SKM-1 (cell line): ENCODE data around the gene SORCS1.

ENCODE experiments used
- DNase-seq: peaks from one replicate; lab custom pipeline; 2025; ENCODE audit not compliant: unreplicated experiment; lab: John Stamatoyannopoulos, UW

The SORCS1 gene

DNA sequence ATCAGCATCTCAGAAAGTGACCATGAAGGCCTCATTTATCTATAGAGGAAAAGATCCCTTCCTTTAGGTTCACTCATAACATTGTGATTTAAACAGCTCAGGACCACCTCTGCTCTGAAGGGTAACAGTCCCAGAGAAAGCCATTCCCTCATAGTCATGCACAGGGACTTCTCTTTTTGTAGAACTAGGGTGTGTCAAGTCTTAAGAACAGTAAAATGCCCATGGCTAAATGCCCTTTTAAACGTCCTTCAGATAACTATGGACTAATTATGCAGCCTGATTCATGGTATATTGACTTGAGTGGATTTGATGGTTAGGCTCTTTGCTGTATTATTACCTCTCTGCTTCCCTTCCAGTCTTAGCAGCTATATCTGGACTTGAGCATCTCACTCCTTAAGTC lies 337.8 kb downstream of the SORCS1 start:
- DNase-seq: no peak

DNA sequence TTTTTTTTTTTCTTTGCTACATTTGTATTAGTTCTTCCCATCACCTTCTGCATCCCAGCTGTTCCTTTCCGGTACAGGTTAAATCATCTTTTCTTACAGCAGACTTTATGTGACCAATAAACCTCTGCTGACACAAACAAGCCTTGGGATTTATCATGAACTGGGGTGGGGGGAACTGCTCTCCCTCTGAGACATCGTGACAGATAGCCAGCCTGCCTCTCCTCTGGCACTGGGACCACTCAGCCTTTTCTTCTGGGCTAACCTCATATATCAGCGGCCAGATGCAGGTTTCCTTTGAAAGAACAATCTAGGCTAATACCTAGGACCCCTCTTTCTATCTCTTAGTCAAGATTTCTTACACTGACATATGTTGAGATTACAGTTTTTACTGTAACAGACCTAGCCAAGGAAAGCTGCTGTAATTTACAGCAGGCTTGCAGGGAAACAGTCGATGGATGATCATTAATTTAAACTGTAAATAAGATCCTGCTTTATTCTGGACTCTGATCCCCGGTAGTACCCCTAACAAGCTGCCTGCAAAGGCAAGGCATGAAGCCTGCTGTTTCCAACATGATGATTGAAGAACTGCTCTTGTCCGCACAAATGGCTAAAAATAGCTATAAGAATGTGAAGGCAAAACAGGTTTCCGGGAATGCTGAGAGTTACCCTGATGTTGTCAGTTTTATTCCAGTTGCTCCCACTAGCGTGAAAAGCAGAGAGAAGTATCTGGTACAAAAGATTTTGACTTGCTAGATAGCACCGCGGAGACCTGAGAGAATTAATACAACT lies 338.7 kb downstream of the SORCS1 start:
- DNase-seq: no peak

DNA sequence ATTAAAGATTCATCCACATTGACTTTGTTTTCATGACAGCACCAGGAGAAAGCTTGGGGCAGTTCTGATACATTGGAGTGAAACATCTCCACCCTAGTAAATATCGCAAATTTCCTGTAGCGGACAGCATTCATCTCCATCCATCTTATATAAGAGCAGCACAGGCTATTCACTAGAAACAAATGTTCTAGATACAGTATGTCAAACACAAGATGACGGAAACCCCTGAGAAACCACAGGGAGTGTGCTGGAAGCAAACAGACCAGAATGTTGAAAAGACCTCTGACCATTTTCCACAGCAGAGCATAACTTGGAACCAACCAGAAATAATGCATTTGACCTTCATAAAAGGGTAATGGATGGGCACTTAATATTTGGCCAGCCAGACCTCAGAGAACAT lies 343.9 kb downstream of the SORCS1 start:
- DNase-seq: no peak

DNA sequence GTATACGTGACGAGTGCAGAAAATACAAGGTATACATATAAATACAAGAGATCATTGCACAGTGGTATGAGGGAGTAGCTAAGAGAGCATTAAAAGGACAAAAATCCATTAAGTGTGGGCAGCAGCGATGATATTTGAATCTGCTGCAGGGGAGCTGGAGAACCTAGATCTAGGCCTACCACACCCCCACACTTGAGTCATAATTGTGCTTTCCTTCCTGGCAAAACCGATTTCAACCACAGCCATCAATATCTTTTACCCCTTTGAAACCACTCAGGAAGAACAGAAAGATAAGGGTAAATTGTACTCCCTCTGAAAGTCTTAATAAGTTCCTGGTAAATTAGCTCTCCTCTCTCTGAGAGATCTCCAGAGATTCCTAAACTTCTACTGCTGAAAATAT lies 345.0 kb downstream of the SORCS1 start:
- DNase-seq: no peak

DNA sequence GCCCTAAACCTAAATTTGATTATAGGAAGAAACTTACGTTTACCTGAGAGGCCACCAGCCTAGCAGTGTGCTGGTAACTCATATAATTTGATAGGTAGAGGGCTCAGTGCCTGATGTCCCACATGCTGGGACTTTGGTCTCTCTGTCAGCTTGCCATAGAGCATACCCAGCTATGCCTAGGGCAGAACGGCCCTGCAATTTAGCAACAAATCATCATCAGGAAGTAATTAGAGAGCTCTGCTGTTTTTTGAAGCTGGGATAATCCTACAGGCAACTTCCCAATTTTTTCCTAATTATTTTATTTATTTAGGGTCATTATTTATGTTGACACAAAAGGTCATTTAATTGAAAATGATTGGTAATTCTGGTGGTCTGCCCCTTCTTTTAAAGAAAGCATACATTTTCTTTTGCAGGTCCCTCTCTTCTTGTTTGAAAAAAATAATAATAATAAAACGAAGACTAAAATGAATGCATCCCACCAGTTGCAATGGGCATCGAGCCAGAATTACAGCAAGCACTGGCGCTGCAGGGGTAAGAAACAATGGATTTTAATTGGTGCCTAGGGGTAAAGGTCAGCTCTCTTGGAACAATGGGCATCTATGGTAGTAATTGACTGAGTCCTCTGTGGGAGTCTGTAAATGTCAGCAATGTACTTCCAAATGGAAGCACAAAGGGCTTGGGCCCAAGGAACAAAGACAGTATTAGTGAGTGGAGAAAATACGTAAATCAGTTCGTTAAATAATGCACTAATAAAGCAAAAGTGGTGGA lies 348.0 kb downstream of the SORCS1 start:
- no peak for DNase-seq

DNA sequence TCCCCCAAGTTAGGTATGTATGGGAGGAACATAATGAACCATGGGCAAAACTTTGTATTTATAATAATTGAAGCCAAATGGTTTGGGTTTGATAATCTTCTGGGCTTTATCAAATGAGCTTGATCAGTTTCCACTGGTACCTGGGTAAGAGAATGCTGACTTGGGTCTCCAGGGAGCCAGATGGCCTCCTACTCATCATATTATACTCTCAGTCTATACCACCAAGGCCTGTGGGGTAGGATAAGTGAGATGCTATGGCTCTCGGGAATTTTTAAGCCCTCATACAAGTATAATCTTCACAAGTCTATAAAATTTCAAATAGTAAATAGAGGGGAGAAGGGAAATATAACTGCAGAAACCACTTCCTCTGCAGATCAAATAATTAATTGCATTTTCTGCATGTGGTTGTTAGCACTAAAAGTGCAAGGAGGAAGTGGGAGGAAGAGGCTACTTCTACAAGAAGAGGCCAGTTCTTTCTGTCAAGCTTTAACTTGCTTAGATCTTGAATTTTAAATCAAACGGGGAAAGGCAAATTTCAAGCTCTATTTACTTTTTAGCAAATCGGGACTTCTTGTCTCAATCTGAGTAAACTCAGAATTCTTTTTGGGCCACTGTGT lies 349.0 kb downstream of the SORCS1 start:
- no peak for DNase-seq

DNA sequence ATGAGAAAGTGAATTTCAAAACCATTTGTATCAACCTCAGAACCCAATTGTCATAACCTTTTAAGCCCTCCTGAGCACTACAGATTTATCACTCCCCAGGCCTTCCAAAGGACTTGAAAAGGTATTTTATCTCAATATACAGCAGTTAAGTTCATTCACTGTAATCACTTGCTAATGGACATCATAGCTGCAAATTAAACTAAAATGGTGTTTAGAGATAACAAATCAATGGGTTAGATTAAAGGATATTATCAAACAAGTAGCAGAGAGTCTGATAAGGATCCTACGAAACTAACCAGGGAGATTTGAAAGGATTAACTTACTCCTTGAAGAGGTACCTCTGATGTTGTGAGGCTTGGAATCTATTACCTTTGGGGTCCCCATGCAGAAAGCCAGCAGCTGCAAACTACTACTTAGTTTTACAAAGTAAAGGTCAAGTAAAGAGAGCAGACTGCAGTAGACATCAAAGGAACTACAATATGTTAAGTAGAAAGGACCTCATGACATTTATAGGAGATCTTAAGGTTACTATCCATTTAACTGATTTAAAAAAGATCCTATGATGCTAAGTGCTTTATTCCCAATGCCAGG lies 359.4 kb downstream of the SORCS1 start:
- no peak for DNase-seq

DNA sequence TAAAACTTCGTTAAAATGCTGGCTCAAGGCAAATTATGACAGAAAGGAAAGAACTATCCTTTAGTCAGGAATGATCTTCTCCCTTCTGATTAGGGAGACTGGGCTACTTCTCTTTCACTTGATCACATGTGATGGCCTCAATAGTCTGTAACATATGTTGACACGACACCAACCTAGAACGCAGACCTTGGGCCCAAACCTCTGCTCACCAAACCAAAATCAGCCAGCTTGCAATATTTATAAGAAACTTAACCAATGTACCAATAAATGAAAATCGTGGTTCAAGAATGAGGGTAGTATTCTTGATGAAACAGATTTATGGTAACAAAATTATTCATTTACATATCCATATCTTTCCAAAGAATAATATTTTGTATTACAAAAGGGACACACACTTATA lies 361.6 kb downstream of the SORCS1 start:
- no peak for DNase-seq

DNA sequence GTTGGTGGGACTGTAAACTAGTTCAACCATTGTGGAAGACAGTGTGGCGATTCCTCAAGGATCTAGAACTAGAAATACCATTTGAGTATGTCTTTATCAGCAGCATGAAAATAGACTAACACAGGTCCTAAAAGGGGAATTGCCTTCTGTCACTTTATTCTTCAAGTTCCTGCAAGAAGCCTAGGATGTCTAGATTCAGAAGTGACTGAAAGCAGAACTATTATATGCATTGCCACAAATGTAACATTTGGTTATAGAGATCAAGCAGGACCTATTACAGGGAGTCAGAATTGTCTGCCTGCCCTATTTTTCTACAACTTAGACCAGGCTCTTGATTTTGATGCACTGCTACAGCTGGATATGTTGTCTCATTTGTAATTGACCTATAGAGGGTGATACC lies 364.7 kb downstream of the SORCS1 start:
- DNase-seq: no peak

DNA sequence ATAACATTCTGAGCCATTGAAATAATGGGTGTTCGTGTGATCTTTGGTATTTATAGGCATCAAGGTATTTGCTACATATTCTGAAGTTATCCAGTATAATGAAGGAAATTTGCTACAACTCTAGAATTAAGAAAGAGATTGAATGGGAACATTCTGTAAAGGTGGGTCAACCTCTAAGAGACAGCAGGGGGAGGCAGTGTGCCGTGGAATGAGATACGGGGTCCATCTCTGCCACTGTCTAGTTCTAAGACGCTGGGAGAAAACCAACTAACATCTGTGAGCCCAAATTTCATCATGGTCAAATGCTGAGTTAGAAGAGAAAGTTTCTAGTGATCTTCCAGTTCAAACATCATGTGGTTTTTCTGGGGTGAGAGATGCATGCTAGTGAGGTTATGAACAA lies 368.9 kb downstream of the SORCS1 start:
- peak; percentile 3 for DNase-seq

DNA sequence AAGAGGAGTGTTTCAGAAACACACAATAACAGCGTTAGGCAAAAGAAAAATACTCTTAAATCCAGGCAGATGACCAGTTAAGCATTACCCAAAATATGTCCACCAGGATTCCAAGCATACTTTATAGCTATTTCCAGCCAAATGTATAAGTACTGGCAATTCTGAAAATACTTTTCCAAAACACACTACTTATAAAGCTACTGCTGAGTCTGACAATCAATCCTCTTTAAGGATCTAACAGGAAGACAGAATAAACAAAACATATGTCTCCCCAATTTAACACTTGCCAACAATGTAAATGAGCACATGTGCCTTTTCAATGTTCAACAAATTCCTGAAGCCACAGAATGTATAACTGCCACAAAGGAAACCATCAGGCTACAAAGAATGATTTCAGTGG lies 370.9 kb downstream of the SORCS1 start:
- DNase-seq: no peak

DNA sequence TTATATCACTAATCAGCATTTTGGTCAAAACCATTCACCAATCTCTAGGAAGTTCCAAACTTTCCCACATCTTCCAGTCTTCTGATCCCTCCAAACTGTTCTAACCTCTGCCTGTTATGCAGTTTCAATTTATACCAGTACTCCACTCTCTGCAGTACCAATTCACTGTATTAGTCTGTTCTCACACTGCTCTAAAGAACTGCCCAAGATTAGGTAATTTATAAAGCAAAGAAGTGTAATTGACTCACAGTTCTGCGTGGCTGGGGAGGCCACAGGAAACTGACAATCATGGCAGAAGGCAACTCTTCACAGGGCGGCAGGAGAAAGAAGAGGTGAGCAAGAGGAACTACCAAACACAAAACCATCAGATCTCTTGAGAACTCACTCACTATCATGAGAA lies 374.9 kb downstream of the SORCS1 start:
- DNase-seq: no peak

DNA sequence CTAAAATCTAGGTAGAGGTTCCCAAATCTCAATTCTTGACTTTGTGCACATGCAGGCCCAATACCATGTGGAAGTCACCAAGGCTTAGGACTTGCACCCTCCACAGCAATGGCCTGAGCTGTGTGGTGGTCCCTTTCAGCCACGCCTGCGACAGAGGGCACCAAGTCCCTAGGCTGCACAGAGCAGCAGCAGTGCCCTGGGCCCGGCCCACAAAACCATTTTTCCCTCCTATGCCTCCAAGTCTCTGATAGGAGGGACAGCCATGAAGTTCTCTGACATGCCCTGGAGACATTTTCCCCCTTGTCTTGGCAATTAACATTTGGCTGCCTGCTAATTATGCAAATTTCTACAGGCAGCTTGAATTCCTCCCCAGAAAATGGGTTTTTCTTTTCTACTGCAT lies 375.5 kb downstream of the SORCS1 start:
- DNase-seq: no peak

DNA sequence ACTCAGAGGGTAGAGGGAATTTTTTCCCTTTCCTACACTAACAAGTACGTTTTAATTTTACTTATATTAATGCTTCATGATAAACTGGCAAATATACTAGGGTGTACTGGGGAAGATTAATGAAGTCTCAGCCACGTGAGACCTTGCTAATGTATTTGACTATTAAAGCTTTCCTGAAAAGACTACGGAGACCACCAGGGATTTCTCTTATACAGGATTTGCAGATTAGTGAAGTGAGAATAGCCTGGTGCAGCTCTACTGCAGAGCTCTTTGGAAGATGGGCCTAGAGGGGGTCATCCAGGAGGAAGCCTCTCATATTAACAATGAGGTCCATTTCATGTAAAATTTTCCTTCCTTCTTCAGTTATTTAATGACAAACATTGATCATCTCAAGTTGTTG lies 379.0 kb downstream of the SORCS1 start:
- no peak for DNase-seq

DNA sequence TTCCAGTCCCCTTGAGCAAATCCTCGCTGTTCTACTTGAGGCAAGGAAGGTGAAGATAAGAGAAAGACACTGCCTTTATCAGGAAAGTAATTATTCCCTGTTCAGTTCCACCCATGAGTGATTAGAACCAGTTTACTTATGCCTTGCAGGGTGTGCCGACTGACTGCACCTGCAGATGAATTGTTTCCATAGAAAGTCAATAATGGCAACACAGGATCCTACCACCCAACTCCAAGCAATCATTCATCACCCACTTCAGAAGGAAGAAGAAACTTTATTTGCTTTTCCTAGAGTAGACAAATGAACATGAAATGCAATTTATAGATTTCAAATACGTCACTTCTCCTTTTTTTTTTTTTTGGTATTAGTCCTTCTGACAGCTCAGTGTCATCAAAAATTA lies 383.9 kb downstream of the SORCS1 start:
- DNase-seq: no peak

DNA sequence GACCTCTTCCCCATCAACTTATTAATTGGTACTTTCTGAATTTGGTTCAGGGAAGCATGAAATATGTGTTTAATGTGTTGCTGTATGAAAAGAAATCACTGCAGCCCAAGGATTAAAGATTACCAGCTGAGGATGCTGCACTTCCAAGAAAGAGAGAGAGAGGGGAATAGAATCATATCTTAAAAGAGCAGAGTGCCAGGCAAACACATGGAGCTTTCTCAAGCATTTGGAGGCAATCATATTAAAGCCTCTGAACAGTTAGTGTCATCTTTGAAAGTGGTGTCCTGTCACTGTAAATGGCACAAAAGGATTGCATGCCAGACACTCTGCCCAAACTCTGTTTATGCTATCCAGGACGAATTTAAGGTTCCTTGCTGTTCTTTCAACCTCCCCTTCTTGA lies 386.7 kb downstream of the SORCS1 start:
- DNase-seq: no peak

DNA sequence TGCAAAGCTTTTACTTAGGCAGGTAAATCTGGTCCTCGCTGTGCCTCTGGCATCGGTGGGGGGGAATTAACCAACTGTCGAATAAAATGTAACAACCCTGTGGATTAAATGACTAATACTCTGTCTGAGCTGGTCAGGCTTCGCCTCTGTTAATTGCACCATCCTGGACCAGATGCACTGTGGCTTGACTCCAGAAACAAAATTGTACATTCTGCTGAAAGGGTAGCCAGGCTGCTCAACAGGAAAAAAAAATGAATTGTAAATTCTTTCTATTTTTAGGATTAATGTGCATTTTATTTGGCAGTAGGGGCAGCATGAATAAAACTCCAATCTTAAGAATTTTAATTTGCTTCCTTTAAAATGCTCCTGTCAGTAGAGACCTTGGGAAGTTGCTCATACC lies 389.4 kb downstream of the SORCS1 start:
- DNase-seq: no peak

DNA sequence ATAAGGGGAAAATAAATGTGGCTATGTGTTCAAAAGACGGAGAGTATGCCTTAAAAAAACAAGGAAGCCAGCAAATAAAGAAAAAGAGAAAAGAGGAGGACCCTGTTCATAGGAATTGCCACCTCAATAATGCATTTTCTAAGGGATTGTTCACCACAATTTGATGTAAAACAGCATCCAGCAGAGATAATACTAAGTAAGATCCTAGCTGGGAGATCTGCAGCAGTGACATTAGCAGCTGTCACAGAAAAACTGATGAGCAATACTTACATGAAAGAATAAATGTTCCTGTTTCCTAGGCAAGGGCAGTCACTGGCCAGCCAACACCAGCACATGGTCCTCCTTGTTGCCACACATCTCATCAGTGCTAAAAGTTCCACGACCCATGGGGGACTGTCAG lies 391.5 kb downstream of the SORCS1 start:
- no peak for DNase-seq

DNA sequence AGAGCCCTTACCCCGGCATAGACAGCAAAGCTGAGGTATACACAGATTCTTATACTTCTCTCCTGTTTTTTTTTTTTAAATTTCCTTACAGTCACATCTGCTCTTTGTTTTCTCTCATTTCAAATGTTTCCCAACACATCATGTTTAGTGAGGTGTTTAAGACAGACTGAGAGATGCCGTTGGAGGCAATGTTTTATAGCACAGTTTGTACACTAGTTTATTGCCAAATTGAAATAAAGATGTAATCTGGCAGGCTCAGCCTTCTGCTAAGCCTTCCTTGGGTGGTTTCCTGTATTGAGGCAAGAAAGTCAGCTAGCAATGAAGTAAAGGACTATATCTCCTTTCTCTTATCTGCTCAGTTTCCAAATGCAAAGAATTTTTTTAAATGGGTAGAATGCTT lies 393.4 kb downstream of the SORCS1 start:
- no peak for DNase-seq

DNA sequence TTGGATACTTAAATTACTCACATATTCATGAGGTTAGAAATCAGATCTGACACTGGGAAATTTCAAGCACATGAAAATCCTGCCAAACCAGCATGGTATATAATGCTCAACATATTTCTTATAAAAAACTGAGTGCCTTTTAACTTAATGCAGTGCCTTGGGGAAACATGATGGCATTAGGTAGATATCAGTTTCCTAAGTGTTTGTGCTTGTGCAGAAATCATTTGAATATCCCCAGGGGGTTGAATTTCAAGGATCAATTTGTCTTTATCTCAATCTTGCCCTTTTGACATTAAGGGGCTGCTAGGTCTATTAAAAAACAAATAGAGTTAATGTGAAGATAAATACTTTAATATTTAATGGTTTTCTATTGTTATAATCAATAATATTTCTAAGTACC lies 396.3 kb downstream of the SORCS1 start:
- DNase-seq: no peak

DNA sequence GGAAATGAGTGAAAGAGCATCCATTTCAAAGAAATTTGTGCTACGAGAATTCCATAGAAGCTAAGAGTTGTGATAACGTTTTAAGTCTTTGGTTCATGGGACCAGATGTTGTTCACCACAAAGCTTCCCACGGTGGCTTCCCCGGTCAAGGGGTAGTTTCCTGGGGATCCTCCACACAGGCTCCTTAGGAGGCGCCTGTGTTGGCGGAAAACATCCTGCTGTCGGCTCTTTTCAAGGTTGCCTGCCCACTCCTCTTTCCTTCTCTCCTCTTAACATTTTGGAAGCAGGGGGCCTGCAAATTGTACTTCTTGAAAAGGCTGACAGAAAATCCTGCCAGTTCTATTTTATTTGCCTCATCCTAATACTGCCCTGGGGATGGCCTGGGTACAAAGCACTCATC lies 398.6 kb downstream of the SORCS1 start:
- no peak for DNase-seq

DNA sequence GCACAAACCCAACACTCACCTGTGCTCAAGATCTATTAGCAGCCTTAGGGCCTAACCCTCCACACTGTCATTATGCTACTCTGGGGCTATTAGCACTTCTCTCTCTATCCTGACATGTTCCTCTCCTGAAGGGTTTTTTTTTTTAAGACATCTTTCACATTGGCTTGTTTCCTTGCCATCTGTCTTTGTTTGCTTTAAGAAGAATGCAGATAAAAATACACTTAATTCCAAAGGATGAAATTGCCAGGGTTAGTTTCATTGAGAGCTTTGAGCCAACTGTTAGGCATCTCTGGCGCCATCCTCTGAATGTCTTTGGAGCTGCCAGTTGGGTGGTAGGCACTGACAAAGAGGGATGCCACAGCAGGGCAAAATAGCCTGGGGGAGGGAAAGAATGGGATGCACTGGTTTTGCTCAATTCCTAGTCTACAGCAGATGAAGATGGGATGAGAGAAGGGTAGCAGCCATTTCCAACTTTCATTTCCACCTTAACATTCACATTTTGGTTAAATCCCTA lies 399.2 kb downstream of the SORCS1 start:
- no peak for DNase-seq
